Kidney (tissue), 14 donors: ENCODE data around the gene ZNF827. TPM values are rescaled to one million over a fixed set of nuclear protein-coding genes. Genes with fewer than 3 reads are reported as not detected.
A peak's percentile ranks its signal among the peaks of the same experiment; 100 is the strongest.

Experiments used
- DNase-seq, 5 donors: peaks; one replicate each; pipeline ENCODE4 v3.0.0-alpha.2; 2013 to 2020
- FAIRE-seq: peaks from 2 replicates; lab custom pipeline; 2012; peaks lifted over from hg19 to GRCh38; lab: Jason Lieb, UNC
- H3K27ac ChIP-seq, 2 donors: one replicate each; pipeline ENCODE4 v1.7.0; 2013; ENCODE audit warnings: low read depth in 2 of 2, low read length in 2 of 2, inconsistent platforms in 1 of 2
- H3K27me3 ChIP-seq: one replicate; pipeline ENCODE4 v1.7.1; 2013; ENCODE audit warnings: low read length, inconsistent platforms; ENCODE audit not compliant: control insufficient read depth, insufficient read depth
- H3K36me3 ChIP-seq, 3 donors: one replicate each; pipeline versions ENCODE4 v1.7.0 to v1.7.1; 2013; ENCODE audit warnings: low read length in 3 of 3, control low read depth in 1 of 3, inconsistent platforms in 1 of 3; ENCODE audit not compliant: insufficient read depth in 3 of 3, control insufficient read depth in 2 of 3
- H3K4me1 ChIP-seq, 3 donors: one replicate each; pipeline versions ENCODE4 v1.7.0 to v1.7.1; 2013; ENCODE audit warnings: low read length in 3 of 3, inconsistent platforms in 1 of 3, low read depth in 1 of 3; ENCODE audit not compliant: control insufficient read depth in 2 of 3, insufficient read depth in 2 of 3
- H3K4me3 ChIP-seq, 3 donors: one replicate each; pipeline versions ENCODE4 v1.7.0 to v1.8.1; 2013; ENCODE audit warnings: low read length in 3 of 3, control low read depth in 1 of 3, inconsistent platforms in 1 of 3
- H3K9ac ChIP-seq, 3 donors: one replicate each; pipeline versions ENCODE4 v1.7.0 to v1.7.1; 2013; ENCODE audit warnings: low read length in 3 of 3, control low read depth in 1 of 3, inconsistent platforms in 1 of 3
- H3K9me3 ChIP-seq, 3 donors: one replicate each; pipeline versions ENCODE4 v1.7.0 to v1.7.1; 2013; ENCODE audit warnings: low read length in 3 of 3, control low read depth in 1 of 3, inconsistent platforms in 1 of 3; ENCODE audit not compliant: control insufficient read depth in 2 of 3, insufficient read depth in 1 of 3
- intact Hi-C: fragments of 100-400 bp; cut with DNase I; formaldehyde crosslinking; loops from one replicate; pipeline ENCODE4 v1.11.1; 2022
- polyA plus RNA-seq: library from polyadenylated mRNA; stranded (reverse); fragments of 350-450 nt; fragmentation: Illumina TruSeq; extraction: RNeasy Lipid Tissue Mini Kit (QIAGEN cat#74804); gene quantifications from one replicate; pipeline ENCODE4 v1.2.3, GENCODE V29; 2014; ENCODE audit warnings: low read depth, low replicate concordance; ENCODE audit not compliant: insufficient read depth
- total RNA-seq: library from RNA; stranded (reverse); fragmentation: NEBNext Ultra II Directional; extraction: Animal tissue kit (Norgen Biotek cat#: 25700); gene quantifications from one replicate; pipeline ENCODE4 v1.2.1, GENCODE V29; 2021
- TF ChIP-seq, protein P1 (sequence below): IDR thresholded peaks from 3 replicates; pipeline ENCODE4 v1.5.1; 2012; ENCODE audit warnings: mild to moderate bottlenecking, moderate library complexity, borderline replicate concordance; ENCODE audit not compliant: insufficient read depth; ENCODE audit errors: extremely low read depth
- donor health status: control.
- donor health status: control.
- donor health status: control.
- donor health status: control.
- donor health status: control.
- donor health status: DM: yes; HTN: yes; CAD: no.
- donor health status: Normal renal cell carcinoma (clear cell type).

ZNF827 gene
- total and polyA plus RNA-seq, 2 donors from 2014 or later: 3.5 to 22.6 TPM

DNA sequence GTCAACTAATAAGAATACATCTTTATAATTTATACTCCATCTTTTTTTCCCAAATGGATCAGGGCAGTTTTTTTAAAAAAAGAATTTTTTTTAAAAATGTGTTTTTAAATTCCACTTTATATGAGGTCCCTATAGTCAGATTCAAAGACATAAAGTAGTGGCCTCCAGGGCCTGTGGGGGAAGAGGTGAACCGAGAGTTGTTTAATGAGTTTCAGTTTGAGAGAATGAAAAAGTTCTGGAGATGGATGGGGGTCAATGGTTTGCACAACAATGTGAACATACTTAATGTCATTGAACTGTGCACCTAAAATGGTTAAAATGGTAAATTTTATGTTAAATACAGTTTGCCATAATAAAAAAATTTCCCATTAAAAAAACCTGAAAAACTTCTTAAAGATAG, 53.8 kb downstream of the ZNF827 start:
- Histone ChIP-seq H3K27ac (no peak overlapping the region), H3K9me3 (no peaks in the 10 kb centered on the region), H3K4me3 (no peak overlapping the region), H3K9ac (no peak overlapping the region), H3K36me3 (peaks cover 0 to 5% (median 4%) of the 10 kb centered on the region in 3 donors), H3K4me1 (peaks cover 0 to 42% (median 21%) of the 10 kb centered on the region in 3 donors), H3K27me3 (no peaks in the 10 kb centered on the region)
- DNase-seq: no peak
- no peak for FAIRE-seq
- TF ChIP-seq, protein P1, sequence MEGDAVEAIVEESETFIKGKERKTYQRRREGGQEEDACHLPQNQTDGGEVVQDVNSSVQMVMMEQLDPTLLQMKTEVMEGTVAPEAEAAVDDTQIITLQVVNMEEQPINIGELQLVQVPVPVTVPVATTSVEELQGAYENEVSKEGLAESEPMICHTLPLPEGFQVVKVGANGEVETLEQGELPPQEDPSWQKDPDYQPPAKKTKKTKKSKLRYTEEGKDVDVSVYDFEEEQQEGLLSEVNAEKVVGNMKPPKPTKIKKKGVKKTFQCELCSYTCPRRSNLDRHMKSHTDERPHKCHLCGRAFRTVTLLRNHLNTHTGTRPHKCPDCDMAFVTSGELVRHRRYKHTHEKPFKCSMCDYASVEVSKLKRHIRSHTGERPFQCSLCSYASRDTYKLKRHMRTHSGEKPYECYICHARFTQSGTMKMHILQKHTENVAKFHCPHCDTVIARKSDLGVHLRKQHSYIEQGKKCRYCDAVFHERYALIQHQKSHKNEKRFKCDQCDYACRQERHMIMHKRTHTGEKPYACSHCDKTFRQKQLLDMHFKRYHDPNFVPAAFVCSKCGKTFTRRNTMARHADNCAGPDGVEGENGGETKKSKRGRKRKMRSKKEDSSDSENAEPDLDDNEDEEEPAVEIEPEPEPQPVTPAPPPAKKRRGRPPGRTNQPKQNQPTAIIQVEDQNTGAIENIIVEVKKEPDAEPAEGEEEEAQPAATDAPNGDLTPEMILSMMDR: no peak
- intact Hi-C loops: no loop called here

DNA sequence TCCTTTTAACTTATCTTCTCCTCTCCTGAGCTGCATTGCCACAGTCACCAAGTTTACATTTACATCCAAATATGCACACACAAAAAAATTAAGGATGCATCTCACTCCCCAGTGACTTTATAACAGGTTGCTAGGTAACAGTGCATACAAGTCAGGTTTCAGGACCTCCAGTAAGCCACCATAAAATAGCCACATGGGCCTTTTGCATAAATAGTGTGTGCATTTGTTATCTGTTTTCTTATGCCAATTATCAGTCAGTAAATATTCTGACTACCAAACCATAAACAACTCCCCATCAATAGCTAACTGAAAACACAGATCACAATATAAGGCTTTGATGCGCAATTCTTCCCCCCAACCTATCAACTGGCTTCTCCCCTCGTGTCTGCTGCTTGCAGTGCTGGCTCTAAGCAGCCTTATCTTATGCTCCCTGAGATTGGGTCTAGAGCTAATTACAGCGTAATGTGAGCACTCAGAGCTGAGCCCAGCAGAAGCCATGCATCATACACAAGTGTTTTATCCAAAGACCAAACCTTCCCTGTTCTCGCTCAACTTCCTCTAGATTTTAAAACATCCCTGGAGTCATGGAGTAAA, 55.4 kb downstream of the ZNF827 start:
- Histone ChIP-seq H3K36me3 (peaks cover 0 to 5% (median 4%) of the 10 kb centered on the region in 3 donors), H3K27me3 (no peaks in the 10 kb centered on the region), H3K9me3 (no peaks in the 10 kb centered on the region), H3K27ac (peak overlapping the region in 1 of 2 donors; percentile 61), H3K9ac (peak overlapping the region in 1 of 3 donors; percentile 9), H3K4me3 (no peak overlapping the region), H3K4me1 (peaks cover 0 to 42% (median 25%) of the 10 kb centered on the region in 3 donors)
- DNase-seq (no peak), FAIRE-seq (no peak)
- intact Hi-C loops: no loop called here
- TF ChIP-seq, protein P1: no peak

DNA sequence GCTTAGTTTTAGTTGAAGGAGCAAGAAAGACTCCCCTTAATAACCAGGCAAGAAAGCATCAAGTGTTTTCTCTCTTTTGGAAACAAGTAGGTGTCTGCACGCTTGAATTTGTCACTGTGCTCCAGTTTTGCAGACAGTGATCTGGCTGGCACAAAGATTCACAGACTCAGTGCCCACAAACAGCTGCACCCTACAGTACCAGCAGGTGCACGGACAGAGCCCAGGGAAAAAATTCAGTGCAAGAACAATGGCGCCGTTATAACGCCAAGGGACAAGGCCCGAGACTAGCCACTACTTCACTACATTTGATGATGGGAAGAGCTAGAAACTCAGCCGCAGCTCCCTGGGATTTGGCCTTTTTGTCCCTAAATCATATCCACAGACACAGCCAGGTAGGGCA, 56.0 kb downstream of the ZNF827 start:
- DNase-seq (no peak), FAIRE-seq (no peak)
- intact Hi-C loops: no loop called here

More for the DNA sequence above, 56.0 kb downstream of the ZNF827 start:
- H3K4me1 ChIP-seq: peaks cover 0 to 39% (median 24%) of the 10 kb centered on the region in 3 donors
- H3K4me3 ChIP-seq: no peak overlapping the region
- H3K27me3 ChIP-seq: no peaks in the 10 kb centered on the region
- H3K9me3 ChIP-seq: no peaks in the 10 kb centered on the region
- peaks cover 0 to 5% (median 4%) of the 10 kb centered on the region in 3 donors for H3K36me3 ChIP-seq
- TF ChIP-seq, protein P1: no peak
- H3K9ac ChIP-seq: peak overlapping the region in 1 of 3 donors; percentile 9
- peak overlapping the region; percentile 61 to 68 for H3K27ac ChIP-seq
